Measurements from ENCODE around the gene OR7G1.

OR7G1 gene
- total RNA-seq: 0 reads per million in 18 experiments

GRCh38 chr19:9115307-9115813, at the start of gene OR7G1:
Gene OR7G1, minus strand, starts transcription at chr19:9115763. Its CDS starts 0 bp downstream, at chr19:9115763.
- no peak for DNase-seq

GRCh38 chr19:9165261-9165660, 49.7 kb upstream of the OR7G1 start:
- no peak for DNase-seq

- no peak for DNase-seq
Measured at GRCh38 chr19:9161427-9161826, 45.9 kb upstream of the OR7G1 start.

- no peak for DNase-seq
Measured at GRCh38 chr19:9159891-9160290, 44.3 kb upstream of the OR7G1 start.

- DNase-seq: no peak
Measured at GRCh38 chr19:9156304-9156703, 40.7 kb upstream of the OR7G1 start.

- no peak for DNase-seq
Measured at GRCh38 chr19:9155591-9155990, 40.0 kb upstream of the OR7G1 start.

GRCh38 chr19:9151367-9151766, 35.8 kb upstream of the OR7G1 start:
- no peak for DNase-seq

- DNase-seq: no peak
Measured at GRCh38 chr19:9150650-9151049, 35.1 kb upstream of the OR7G1 start.

GRCh38 chr19:9149997-9150396, 34.4 kb upstream of the OR7G1 start:
- no peak for DNase-seq

- no peak for DNase-seq
Measured at GRCh38 chr19:9148697-9149096, 33.1 kb upstream of the OR7G1 start.

- DNase-seq: peak in 1 of 2 donors; percentile 8
Measured at GRCh38 chr19:9146882-9147281, 31.3 kb upstream of the OR7G1 start.

- DNase-seq: peak in 1 of 2 donors; percentile 13
Measured at GRCh38 chr19:9144920-9145319, 29.4 kb upstream of the OR7G1 start.

GRCh38 chr19:9140159-9140874, 24.8 kb upstream of the OR7G1 start, which contains the start of gene ZNF317:
Gene ZNF317, plus strand, starts transcription at chr19:9140397. Its CDS starts 15,620 bp downstream, at chr19:9156017.
- DNase-seq: peak; percentile 95 to 96

- no peak for DNase-seq
Measured at GRCh38 chr19:9139609-9140158, 24.1 kb upstream of the OR7G1 start.

- no peak for DNase-seq
Measured at GRCh38 chr19:9132422-9132821, 16.9 kb upstream of the OR7G1 start.

GRCh38 chr19:9130965-9131364, 15.4 kb upstream of the OR7G1 start:
- DNase-seq: peak; percentile 62 to 67

- peak; percentile 81 to 85 for DNase-seq
Measured at GRCh38 chr19:9128171-9128570, 12.6 kb upstream of the OR7G1 start.

- no peak for DNase-seq
Measured at GRCh38 chr19:9126900-9127405, 11.4 kb upstream of the OR7G1 start, which contains the start of gene OR7G3. Gene OR7G3, minus strand, starts transcription at chr19:9126950. Its CDS starts 0 bp downstream, at chr19:9126950.

- DNase-seq: no peak
Measured at GRCh38 chr19:9116547-9116946, 984 bp upstream of the OR7G1 start.

- no peak for DNase-seq
Measured at GRCh38 chr19:9109959-9110358, 5.6 kb downstream of the OR7G1 start.

- no peak for DNase-seq
Measured at GRCh38 chr19:9107375-9107774, 8.2 kb downstream of the OR7G1 start, which contains the start of gene OR7G2. Gene OR7G2, minus strand, starts transcription at chr19:9107475. Its CDS starts 4,232 bp downstream, at chr19:9103243.

GRCh38 chr19:9086761-9087160, 28.8 kb downstream of the OR7G1 start, which contains the start of gene OR1M1:
Gene OR1M1, plus strand, starts transcription at chr19:9087061. Its CDS starts 6,184 bp downstream, at chr19:9093245.
- no peak for DNase-seq

GRCh38 chr19:9078651-9079050, 36.9 kb downstream of the OR7G1 start:
- DNase-seq: no peak

GRCh38 chr19:9076901-9077300, 38.7 kb downstream of the OR7G1 start:
- no peak for DNase-seq
